OCI-LY3 (cell line): ENCODE measurements around the gene VAT1.

Source experiments
- H2AFZ ChIP-seq: fragments of 200-600, 300-600 bp; shearing (Covaris generic); 2 replicates; pipeline ENCODE4 v1.6.0; 2014; ENCODE audit warnings: antibody characterized with exemption, low read depth, low read length
- H3K27ac ChIP-seq: fragments of 200-600, 300-600 bp; sonication (generic); 2 replicates; pipeline ENCODE4 v1.5.1; 2014; ENCODE audit warnings: mild to moderate bottlenecking, low read length, moderate library complexity, mixed read lengths
- H3K27me3 ChIP-seq: fragments of 200-600, 300-600 bp; sonication (generic); 2 replicates; pipeline ENCODE4 v1.6.1; 2014; ENCODE audit warnings: low read depth, low read length, mixed read lengths
- H3K36me3 ChIP-seq: fragments of 200-600, 300-600 bp; sonication (generic); replicated peaks from 2 replicates; pipeline ENCODE3; 2014; ENCODE audit warnings: low read depth, low read length, mixed read lengths
- H3K4me1 ChIP-seq: fragments of 300-600, 200-600 bp; sonication (generic); 2 replicates; pipeline ENCODE4 v1.6.1; 2014; ENCODE audit warnings: low read length, mixed read lengths
- H3K4me2 ChIP-seq: fragments of 200-600, 300-600 bp; sonication (generic); 2 replicates; pipeline ENCODE4 v1.6.1; 2014; ENCODE audit warnings: low read length, mixed read lengths
- H3K4me3 ChIP-seq: fragments of 300-600, 200-600 bp; sonication (generic); 2 replicates; pipeline ENCODE4 v1.5.1; 2014; ENCODE audit warnings: antibody characterized with exemption, mild to moderate bottlenecking, low read length, moderate library complexity
- H3K79me2 ChIP-seq: fragments of 300-600, 200-600 bp; shearing (Covaris generic); 2 replicates; pipeline ENCODE4 v1.6.1; 2014; ENCODE audit warnings: mild to moderate bottlenecking, low read length, mixed read lengths
- H3K9ac ChIP-seq: fragments of 300-600, 200-600 bp; shearing (Covaris generic); 2 replicates; pipeline ENCODE4 v1.6.0; 2014; ENCODE audit warnings: mild to moderate bottlenecking, low read length, moderate library complexity
- H3K9me3 ChIP-seq: fragments of 200-600, 300-600 bp; shearing (Covaris generic); 2 replicates; pipeline ENCODE4 v1.6.1; 2014; ENCODE audit warnings: low read length, mixed read lengths; ENCODE audit not compliant: insufficient read depth
- H4K20me1 ChIP-seq: fragments of 200-600, 300-600 bp; sonication (generic); 2 replicates; pipeline ENCODE4 v1.6.1; 2016; ENCODE audit warnings: low read length, mixed read lengths; ENCODE audit not compliant: insufficient read depth
- EZH2phosphoT487 ChIP-seq: fragments of 200-600 bp; shearing (Covaris generic); IDR thresholded peaks from 2 replicates; pipeline ENCODE4 v1.6.1; 2018; ENCODE audit warnings: antibody characterized with exemption, mixed run types, low read depth
- TF ChIP-seq, protein P1 (sequence below): fragments of 200-600, 300-600 bp; sonication (generic); IDR thresholded peaks from 2 replicates; pipeline ENCODE4 v1.5.1; 2014; ENCODE audit warnings: antibody characterized with exemption, low read length, low read depth

Gene VAT1

DNA sequence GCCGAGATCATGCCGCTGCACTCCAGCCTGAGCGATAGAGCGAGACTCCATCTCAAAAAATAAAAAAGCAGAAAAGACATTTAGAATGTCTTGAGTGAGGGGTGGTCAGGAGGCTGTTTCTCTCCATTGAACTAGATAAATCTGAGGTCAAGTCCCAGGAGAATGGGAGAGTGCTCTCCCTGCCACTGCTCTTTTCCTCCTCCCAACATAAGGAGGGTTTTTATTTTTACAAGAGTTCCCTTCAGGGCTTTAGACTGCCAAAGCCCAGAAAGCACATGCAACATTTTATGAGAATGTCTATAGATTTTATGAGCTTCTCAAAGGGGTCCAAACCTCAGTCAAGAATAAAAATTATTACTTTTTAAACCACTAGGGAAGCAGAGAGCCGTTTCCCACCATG, 4.4 kb upstream of the VAT1 start:
- Histone ChIP-seq H4K20me1 (no peaks in the 10 kb centered on the region), H3K4me1 (no peaks in the 10 kb centered on the region)

DNA sequence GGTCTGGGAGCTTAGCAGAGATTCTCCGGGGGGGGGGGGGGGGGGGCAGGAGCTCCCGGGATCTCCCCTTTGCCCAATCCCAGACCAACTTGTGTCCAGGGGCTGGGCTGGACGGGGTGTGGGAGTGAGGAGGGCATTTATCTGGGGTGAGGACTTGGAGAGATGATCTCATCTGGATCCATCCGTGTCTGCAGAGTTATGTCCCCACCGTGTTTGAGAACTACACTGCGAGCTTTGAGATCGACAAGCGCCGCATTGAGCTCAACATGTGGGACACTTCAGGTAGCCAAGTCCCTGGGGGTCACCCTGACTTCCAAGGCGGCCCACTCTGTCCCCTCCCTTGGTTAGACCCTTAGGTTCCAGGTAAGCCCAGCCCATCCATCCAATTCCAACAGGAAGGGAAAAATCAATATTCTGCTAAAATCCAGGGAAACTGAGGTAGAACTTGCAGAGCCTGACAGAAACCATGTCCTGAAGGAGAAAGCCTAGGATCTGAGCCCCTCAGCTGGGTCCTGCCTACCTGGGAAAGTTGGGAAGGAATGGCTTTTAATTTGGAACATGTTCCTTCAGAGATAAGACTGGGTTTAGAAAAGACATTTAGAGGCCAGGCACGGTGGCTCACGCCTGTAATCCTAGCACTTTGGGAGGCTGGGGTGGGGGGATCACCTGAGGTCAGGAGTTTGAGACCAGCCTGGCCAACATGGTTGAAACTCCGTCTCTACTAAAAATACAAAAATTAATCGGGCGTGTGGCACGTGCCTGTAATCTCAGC, 3.8 kb upstream of the VAT1 start:
- H3K9ac ChIP-seq = no peak overlapping the region
- H3K4me3 ChIP-seq = no peak overlapping the region

More for the DNA sequence above, 4.4 kb upstream of the VAT1 start:
- Histone ChIP-seq H3K27me3 (no peaks in the 10 kb centered on the region), H3K4me3 (no peak overlapping the region), H2AFZ (no peak overlapping the region), H3K79me2 (no peaks in the 10 kb centered on the region), H3K36me3 (no peaks in the 10 kb centered on the region), H3K4me2 (no peak overlapping the region), H3K9ac (no peak overlapping the region), H3K9me3 (no peaks in the 10 kb centered on the region), H3K27ac (no peak overlapping the region)
- TF ChIP-seq, protein P1, sequence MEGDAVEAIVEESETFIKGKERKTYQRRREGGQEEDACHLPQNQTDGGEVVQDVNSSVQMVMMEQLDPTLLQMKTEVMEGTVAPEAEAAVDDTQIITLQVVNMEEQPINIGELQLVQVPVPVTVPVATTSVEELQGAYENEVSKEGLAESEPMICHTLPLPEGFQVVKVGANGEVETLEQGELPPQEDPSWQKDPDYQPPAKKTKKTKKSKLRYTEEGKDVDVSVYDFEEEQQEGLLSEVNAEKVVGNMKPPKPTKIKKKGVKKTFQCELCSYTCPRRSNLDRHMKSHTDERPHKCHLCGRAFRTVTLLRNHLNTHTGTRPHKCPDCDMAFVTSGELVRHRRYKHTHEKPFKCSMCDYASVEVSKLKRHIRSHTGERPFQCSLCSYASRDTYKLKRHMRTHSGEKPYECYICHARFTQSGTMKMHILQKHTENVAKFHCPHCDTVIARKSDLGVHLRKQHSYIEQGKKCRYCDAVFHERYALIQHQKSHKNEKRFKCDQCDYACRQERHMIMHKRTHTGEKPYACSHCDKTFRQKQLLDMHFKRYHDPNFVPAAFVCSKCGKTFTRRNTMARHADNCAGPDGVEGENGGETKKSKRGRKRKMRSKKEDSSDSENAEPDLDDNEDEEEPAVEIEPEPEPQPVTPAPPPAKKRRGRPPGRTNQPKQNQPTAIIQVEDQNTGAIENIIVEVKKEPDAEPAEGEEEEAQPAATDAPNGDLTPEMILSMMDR = no peak
- no peak for TF ChIP-seq EZH2phosphoT487

DNA sequence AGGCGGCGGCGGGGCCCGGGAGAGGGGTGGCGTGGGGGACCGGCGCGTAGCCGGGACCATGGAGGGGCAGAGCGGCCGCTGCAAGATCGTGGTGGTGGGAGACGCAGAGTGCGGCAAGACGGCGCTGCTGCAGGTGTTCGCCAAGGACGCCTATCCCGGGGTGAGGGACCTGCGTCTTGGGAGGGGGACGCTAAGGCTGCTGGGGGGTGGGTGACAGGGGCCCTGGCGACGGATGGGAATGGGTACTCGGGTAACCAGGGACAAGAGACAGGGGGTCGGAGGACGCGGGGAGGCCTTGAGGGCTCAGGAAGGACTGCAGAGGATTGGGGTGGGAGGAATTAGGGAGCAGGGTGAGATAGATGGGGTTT, 3.1 kb upstream of the VAT1 start:
- H3K4me2 ChIP-seq = no peak overlapping the region
- H3K79me2 ChIP-seq = no peaks in the 10 kb centered on the region

More for the DNA sequence above, 3.8 kb upstream of the VAT1 start:
- no peaks in the 10 kb centered on the region for H3K27me3 ChIP-seq
- H3K9me3 ChIP-seq = no peaks in the 10 kb centered on the region
- H3K36me3 ChIP-seq = no peaks in the 10 kb centered on the region
- H2AFZ ChIP-seq = no peak overlapping the region
- H3K4me2 ChIP-seq = no peak overlapping the region
- no peaks in the 10 kb centered on the region for H3K79me2 ChIP-seq
- peaks cover 3% of the 10 kb centered on the region; the same call in 1 of the 2 replicates for H3K4me1 ChIP-seq
- no peaks in the 10 kb centered on the region for H4K20me1 ChIP-seq
- no peak overlapping the region for H3K27ac ChIP-seq
- TF ChIP-seq, protein P1 = no peak
- TF ChIP-seq EZH2phosphoT487 = no peak

More for the DNA sequence above, 3.1 kb upstream of the VAT1 start:
- H3K9ac ChIP-seq = no peak overlapping the region
- no peak overlapping the region for H2AFZ ChIP-seq
- H3K27ac ChIP-seq = no peak overlapping the region
- TF ChIP-seq EZH2phosphoT487 = no peak
- TF ChIP-seq, protein P1 = no peak
- H3K4me3 ChIP-seq = no peak overlapping the region
- no peaks in the 10 kb centered on the region for H4K20me1 ChIP-seq
- H3K27me3 ChIP-seq = no peaks in the 10 kb centered on the region
- no peaks in the 10 kb centered on the region for H3K36me3 ChIP-seq
- peaks cover 3% of the 10 kb centered on the region; the same call in 1 of the 2 replicates for H3K4me1 ChIP-seq
- H3K9me3 ChIP-seq = no peaks in the 10 kb centered on the region
